Vagina (tissue), 2 donors: ENCODE measurements around the gene CD9. TPM values are rescaled to one million over a fixed set of nuclear protein-coding genes. Genes with fewer than 3 reads are reported as not detected.

Source experiments
- DNase-seq, 2 donors: peaks; one replicate each; pipeline ENCODE4 v3.0.0-alpha.2; 2017; ENCODE audit errors: extremely low spot score in 2 of 2
- H3K27ac ChIP-seq: fragments of 200-600 bp; sonication (generic); one replicate; pipeline ENCODE4 v1.5.1; 2019
- H3K27me3 ChIP-seq: fragments of 200-600 bp; sonication (generic); one replicate; pipeline ENCODE4 v1.5.1; 2019
- H3K36me3 ChIP-seq, 2 donors: fragments of 200-600 bp; sonication (generic); one replicate each; pipeline ENCODE4 v1.5.1; 2017 to 2019
- H3K4me1 ChIP-seq: fragments of 200-600 bp; sonication (generic); one replicate; pipeline ENCODE4 v1.5.1; 2019
- H3K4me3 ChIP-seq, 2 donors: fragments of 200-600 bp; sonication (generic); 1 replicate in 1 of 2; 2 replicates in 1 of 2; pipeline ENCODE4 v1.5.1; 2016 to 2019
- H3K9me3 ChIP-seq: fragments of 200-600 bp; sonication (generic); one replicate; pipeline ENCODE4 v1.5.1; 2019
- CTCF ChIP-seq, 3 experiments: fragments of 450-650 bp in 2 of 3; fragments of 200-600 bp in 1 of 3; sonication (generic) in 1 of 3; IDR thresholded peaks; one replicate each; pipeline ENCODE4 v1.5.1; 2017 to 2019; ENCODE audit warnings: antibody characterized with exemption in 3 of 3, mild to moderate bottlenecking in 2 of 3, moderate library complexity in 2 of 3
- POLR2A ChIP-seq, 2 donors: fragments of 450-650 bp; IDR thresholded peaks; one replicate each; pipeline ENCODE4 v1.6.1; 2017; ENCODE audit warnings: antibody characterized with exemption in 2 of 2, mild to moderate bottlenecking in 2 of 2, moderate library complexity in 2 of 2
- POLR2AphosphoS5 ChIP-seq, 2 donors: sonication (generic); formaldehyde crosslinking; IDR thresholded peaks; one replicate each; pipeline ENCODE4 v1.9.0; 2017; ENCODE audit warnings: antibody characterized with exemption in 2 of 2, mild to moderate bottlenecking in 2 of 2, low read depth in 1 of 2; ENCODE audit not compliant: insufficient read depth in 1 of 2
- intact Hi-C: fragments of 100-400 bp; cut with DNase I; formaldehyde crosslinking; loops from one replicate; pipeline ENCODE4 v1.15.1; 2023
- total RNA-seq: library from RNA; depleted of rRNA; stranded (reverse); fragments of >200 nt; gene quantifications from one replicate; pipeline ENCODE4 v1.2.3, GENCODE V29; 2016

The CD9 gene
- total RNA-seq, 1 donor from 2014 or later: 366 TPM

DNA sequence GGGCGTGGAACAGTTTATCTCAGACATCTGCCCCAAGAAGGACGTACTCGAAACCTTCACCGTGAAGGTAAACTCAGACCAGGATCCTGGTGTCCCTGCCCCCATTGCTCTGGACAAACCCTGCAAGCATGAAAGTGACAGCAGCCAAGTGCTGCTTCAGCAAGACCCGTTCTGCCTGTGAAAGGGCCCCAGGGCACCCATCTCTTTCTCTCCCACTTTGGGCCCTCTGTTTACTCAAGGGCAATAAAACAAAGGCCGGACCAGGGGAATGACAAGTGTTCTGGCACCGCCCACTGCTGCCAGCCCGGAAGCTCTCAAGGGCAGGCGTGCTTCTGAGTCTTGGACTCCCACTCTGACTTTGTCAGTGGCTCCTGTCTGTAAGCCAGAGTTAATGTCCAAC, 35.3 kb downstream of the CD9 start:
- no peak for DNase-seq
- Histone ChIP-seq H3K27ac (peak overlapping the region; percentile 93), H3K27me3 (no peaks in the 10 kb centered on the region), H3K4me1 (peaks cover 57% of the 10 kb centered on the region), H3K36me3 (peaks cover 0 to 54% of the 10 kb centered on the region in 2 donors), H3K9me3 (no peaks in the 10 kb centered on the region), H3K4me3 (no peak overlapping the region)
- no peak for TF ChIP-seq POLR2AphosphoS5 (IDR thresholded peaks at IDR 0.05; ENCODE audit: insufficient read depth in 1 of 2, low read depth in 1 of 2)
- TF ChIP-seq CTCF (IDR thresholded peaks at IDR 0.05): no peak
- no peak for TF ChIP-seq POLR2A (IDR thresholded peaks at IDR 0.05)
- intact Hi-C loops: no loop called here

GRCh38 chr12:6235906-6236640, 35.9 kb downstream of the CD9 start:
- intact Hi-C loops: no loop called here
- Histone ChIP-seq H3K4me1 (peaks cover 53% of the 10 kb centered on the region), H3K4me3 (no peak overlapping the region), H3K27me3 (no peaks in the 10 kb centered on the region), H3K9me3 (no peaks in the 10 kb centered on the region), H3K27ac (no peak overlapping the region), H3K36me3 (peaks cover 0 to 54% of the 10 kb centered on the region in 2 donors)
- DNase-seq: no peak
- TF ChIP-seq POLR2A (IDR thresholded peaks at IDR 0.05): no peak
- no peak for TF ChIP-seq CTCF (IDR thresholded peaks at IDR 0.05)
- TF ChIP-seq POLR2AphosphoS5 (IDR thresholded peaks at IDR 0.05; ENCODE audit: insufficient read depth in 1 of 2, low read depth in 1 of 2): no peak

GRCh38 chr12:6236641-6236940, 36.4 kb downstream of the CD9 start:
- Histone ChIP-seq H3K9me3 (no peaks in the 10 kb centered on the region), H3K27ac (no peak overlapping the region), H3K4me1 (peaks cover 53% of the 10 kb centered on the region), H3K36me3 (peaks cover 0 to 54% of the 10 kb centered on the region in 2 donors), H3K4me3 (no peak overlapping the region), H3K27me3 (no peaks in the 10 kb centered on the region)
- TF ChIP-seq POLR2A (IDR thresholded peaks at IDR 0.05) (no peak), CTCF (IDR thresholded peaks at IDR 0.05) (no peak), POLR2AphosphoS5 (IDR thresholded peaks at IDR 0.05; ENCODE audit: insufficient read depth in 1 of 2, low read depth in 1 of 2) (no peak)
- no peak for DNase-seq
- intact Hi-C loops: no loop called here

GRCh38 chr12:6237830-6238229, 37.6 kb downstream of the CD9 start:
- no peak for TF ChIP-seq POLR2A (IDR thresholded peaks at IDR 0.05)
- no peak for TF ChIP-seq POLR2AphosphoS5 (IDR thresholded peaks at IDR 0.05; ENCODE audit: insufficient read depth in 1 of 2, low read depth in 1 of 2)
- no peak for TF ChIP-seq CTCF (IDR thresholded peaks at IDR 0.05)
- intact Hi-C loops: no loop called here
- Histone ChIP-seq H3K36me3 (peaks cover 0 to 50% of the 10 kb centered on the region in 2 donors), H3K4me3 (no peak overlapping the region), H3K27me3 (no peaks in the 10 kb centered on the region), H3K9me3 (no peaks in the 10 kb centered on the region), H3K4me1 (peaks cover 44% of the 10 kb centered on the region), H3K27ac (no peak overlapping the region)
- DNase-seq: no peak

- intact Hi-C loops: no loop called here
- Histone ChIP-seq H3K4me1 (peaks cover 33% of the 10 kb centered on the region), H3K4me3 (no peak overlapping the region), H3K9me3 (no peaks in the 10 kb centered on the region), H3K27me3 (no peaks in the 10 kb centered on the region), H3K36me3 (peaks cover 0 to 48% of the 10 kb centered on the region in 2 donors), H3K27ac (no peak overlapping the region)
- DNase-seq: no peak
- TF ChIP-seq POLR2A (IDR thresholded peaks at IDR 0.05): no peak
- no peak for TF ChIP-seq CTCF (IDR thresholded peaks at IDR 0.05)
- no peak for TF ChIP-seq POLR2AphosphoS5 (IDR thresholded peaks at IDR 0.05; ENCODE audit: insufficient read depth in 1 of 2, low read depth in 1 of 2)
Observed at GRCh38 chr12:6238875-6239274, 38.7 kb downstream of the CD9 start.
